HL-60 (cell line): Measurements from ENCODE around the gene MAGEA8.

Experiments used
- GABPA ChIP-seq: IDR thresholded peaks from 2 replicates; pipeline ENCODE4 v1.6.1; 2012; ENCODE audit warnings: low read depth
- POLR2AphosphoS5 ChIP-seq: IDR thresholded peaks from 2 replicates; pipeline ENCODE4 v1.6.1; 2012; ENCODE audit warnings: low read depth
- SPI1 ChIP-seq: IDR thresholded peaks from 2 replicates; pipeline ENCODE4 v1.6.1; 2012; ENCODE audit warnings: low read depth, mild to moderate bottlenecking, borderline replicate concordance
- TF ChIP-seq, protein P1 (sequence below): IDR thresholded peaks from one replicate; pipeline ENCODE4 v1.5.1; 2011; ENCODE audit warnings: low read length, control low read depth, inconsistent platforms; ENCODE audit not compliant: insufficient read depth

DNA sequence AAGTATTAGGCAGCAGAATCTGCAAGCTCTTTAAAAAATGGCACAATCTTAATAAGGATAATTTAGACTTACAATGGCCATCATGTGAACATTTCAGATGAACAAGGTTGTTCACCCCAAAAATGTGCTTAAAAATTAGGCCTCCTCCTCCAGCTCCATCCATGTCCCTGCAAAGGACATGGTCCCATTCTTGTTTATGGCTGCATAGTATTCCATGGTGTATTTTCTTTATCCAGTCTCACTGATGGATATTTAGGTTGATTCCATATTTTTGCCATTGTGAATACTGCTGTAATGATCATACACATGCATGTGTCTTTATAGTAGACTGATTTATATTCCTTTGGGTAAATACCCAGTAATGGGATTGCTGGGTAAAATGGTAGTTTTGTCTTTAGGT is 29.1 kb upstream of the MAGEA8 start:
- TF ChIP-seq, protein P1, sequence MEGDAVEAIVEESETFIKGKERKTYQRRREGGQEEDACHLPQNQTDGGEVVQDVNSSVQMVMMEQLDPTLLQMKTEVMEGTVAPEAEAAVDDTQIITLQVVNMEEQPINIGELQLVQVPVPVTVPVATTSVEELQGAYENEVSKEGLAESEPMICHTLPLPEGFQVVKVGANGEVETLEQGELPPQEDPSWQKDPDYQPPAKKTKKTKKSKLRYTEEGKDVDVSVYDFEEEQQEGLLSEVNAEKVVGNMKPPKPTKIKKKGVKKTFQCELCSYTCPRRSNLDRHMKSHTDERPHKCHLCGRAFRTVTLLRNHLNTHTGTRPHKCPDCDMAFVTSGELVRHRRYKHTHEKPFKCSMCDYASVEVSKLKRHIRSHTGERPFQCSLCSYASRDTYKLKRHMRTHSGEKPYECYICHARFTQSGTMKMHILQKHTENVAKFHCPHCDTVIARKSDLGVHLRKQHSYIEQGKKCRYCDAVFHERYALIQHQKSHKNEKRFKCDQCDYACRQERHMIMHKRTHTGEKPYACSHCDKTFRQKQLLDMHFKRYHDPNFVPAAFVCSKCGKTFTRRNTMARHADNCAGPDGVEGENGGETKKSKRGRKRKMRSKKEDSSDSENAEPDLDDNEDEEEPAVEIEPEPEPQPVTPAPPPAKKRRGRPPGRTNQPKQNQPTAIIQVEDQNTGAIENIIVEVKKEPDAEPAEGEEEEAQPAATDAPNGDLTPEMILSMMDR, result no peak
- TF ChIP-seq POLR2AphosphoS5 (no peak), GABPA (no peak), SPI1 (no peak)
